HUES48 (cell line): ENCODE measurements around the gene YTHDF1.
A peak's percentile ranks its signal among the peaks of the same experiment; 100 is the strongest.

Source experiments
- H3K27ac ChIP-seq: one replicate; pipeline ENCODE4 v1.7.0; 2013; ENCODE audit warnings: low read depth, low read length, inconsistent platforms
- H3K27me3 ChIP-seq: 2 replicates; pipeline ENCODE4 v1.6.1; 2013; ENCODE audit warnings: mild to moderate bottlenecking, low read length; ENCODE audit not compliant: control insufficient read depth, insufficient read depth
- H3K36me3 ChIP-seq: 2 replicates; pipeline ENCODE4 v1.6.1; 2013; ENCODE audit warnings: low read length; ENCODE audit not compliant: control insufficient read depth, insufficient read depth
- H3K4me1 ChIP-seq: 2 replicates; pipeline ENCODE4 v1.6.1; 2013; ENCODE audit warnings: mild to moderate bottlenecking, low read length; ENCODE audit not compliant: control insufficient read depth, insufficient read depth
- H3K4me3 ChIP-seq: 2 replicates; pipeline ENCODE4 v1.5.1; 2013; ENCODE audit warnings: mild to moderate bottlenecking, low read depth, low read length
- H3K9ac ChIP-seq: 2 replicates; pipeline ENCODE4 v1.6.1; 2013; ENCODE audit warnings: mild to moderate bottlenecking, low read depth, low read length, moderate library complexity
- H3K9me3 ChIP-seq: 2 replicates; pipeline ENCODE4 v1.6.1; 2013; ENCODE audit warnings: low read length; ENCODE audit not compliant: control insufficient read depth, insufficient read depth

YTHDF1 gene

GRCh38 chr20:63181226-63181625 lies 34.7 kb downstream of the YTHDF1 start:
- no peaks in the 10 kb centered on the region for H3K36me3 ChIP-seq
- no peak overlapping the region for H3K27ac ChIP-seq
- H3K9ac ChIP-seq: no peak overlapping the region
- no peak overlapping the region for H3K4me3 ChIP-seq
- H3K4me1 ChIP-seq: peaks cover 7% of the 10 kb centered on the region; the same call in 1 of the 2 replicates
- no peaks in the 10 kb centered on the region for H3K9me3 ChIP-seq
- peaks cover 29% of the 10 kb centered on the region for H3K27me3 ChIP-seq

GRCh38 chr20:63180569-63181185 lies 35.3 kb downstream of the YTHDF1 start:
- Histone ChIP-seq H3K36me3 (no peaks in the 10 kb centered on the region), H3K9me3 (no peaks in the 10 kb centered on the region), H3K27me3 (peaks cover 34% of the 10 kb centered on the region), H3K4me3 (no peak overlapping the region), H3K9ac (no peak overlapping the region), H3K27ac (no peak overlapping the region), H3K4me1 (peaks cover 13% of the 10 kb centered on the region; the same call in 1 of the 2 replicates)

GRCh38 chr20:63179687-63180568 lies 36.0 kb downstream of the YTHDF1 start:
- H3K4me3 ChIP-seq: no peak overlapping the region
- H3K4me1 ChIP-seq: peaks cover 14% of the 10 kb centered on the region; the same call in 1 of the 2 replicates
- H3K27ac ChIP-seq: peak overlapping the region; percentile 42
- no peaks in the 10 kb centered on the region for H3K36me3 ChIP-seq
- H3K27me3 ChIP-seq: peaks cover 42% of the 10 kb centered on the region
- no peaks in the 10 kb centered on the region for H3K9me3 ChIP-seq
- H3K9ac ChIP-seq: no peak overlapping the region

- peaks cover 14% of the 10 kb centered on the region; the same call in 1 of the 2 replicates for H3K4me1 ChIP-seq
- H3K27ac ChIP-seq: peak overlapping the region; percentile 42
- no peaks in the 10 kb centered on the region for H3K36me3 ChIP-seq
- peaks cover 50% of the 10 kb centered on the region for H3K27me3 ChIP-seq
- H3K4me3 ChIP-seq: peak overlapping the region; percentile 66
- no peaks in the 10 kb centered on the region for H3K9me3 ChIP-seq
- no peak overlapping the region for H3K9ac ChIP-seq
These were observed 36.8 kb downstream of the YTHDF1 start for GRCh38 chr20:63178889-63179686.

- peaks cover 14% of the 10 kb centered on the region; the same call in 1 of the 2 replicates for H3K4me1 ChIP-seq
- peak overlapping the region; percentile 40; the same call in 1 of the 2 replicates for H3K9ac ChIP-seq
- no peaks in the 10 kb centered on the region for H3K9me3 ChIP-seq
- H3K4me3 ChIP-seq: peak overlapping the region; percentile 66
- peak overlapping the region; percentile 8 for H3K27ac ChIP-seq
- no peaks in the 10 kb centered on the region for H3K36me3 ChIP-seq
- H3K27me3 ChIP-seq: peaks cover 57% of the 10 kb centered on the region
These were observed 37.5 kb downstream of the YTHDF1 start for GRCh38 chr20:63178446-63178820.

GRCh38 chr20:63177785-63178445 lies 38.0 kb downstream of the YTHDF1 start:
- peaks cover 17% of the 10 kb centered on the region; the same call in 1 of the 2 replicates for H3K4me1 ChIP-seq
- H3K27ac ChIP-seq: peak overlapping the region; percentile 8
- H3K4me3 ChIP-seq: peak overlapping the region; percentile 66
- H3K27me3 ChIP-seq: peaks cover 62% of the 10 kb centered on the region
- no peaks in the 10 kb centered on the region for H3K36me3 ChIP-seq
- H3K9ac ChIP-seq: peak overlapping the region; percentile 40; the same call in 1 of the 2 replicates
- H3K9me3 ChIP-seq: no peaks in the 10 kb centered on the region

- no peak overlapping the region for H3K27ac ChIP-seq
- peak overlapping the region; percentile 40; the same call in 1 of the 2 replicates for H3K9ac ChIP-seq
- peaks cover 67% of the 10 kb centered on the region for H3K27me3 ChIP-seq
- H3K4me1 ChIP-seq: peaks cover 17% of the 10 kb centered on the region; the same call in 1 of the 2 replicates
- no peaks in the 10 kb centered on the region for H3K36me3 ChIP-seq
- peak overlapping the region; percentile 66 for H3K4me3 ChIP-seq
- no peaks in the 10 kb centered on the region for H3K9me3 ChIP-seq
These were observed 38.7 kb downstream of the YTHDF1 start for GRCh38 chr20:63177134-63177784.

GRCh38 chr20:63176427-63177133 lies 39.4 kb downstream of the YTHDF1 start:
- no peak overlapping the region for H3K9ac ChIP-seq
- no peaks in the 10 kb centered on the region for H3K36me3 ChIP-seq
- no peaks in the 10 kb centered on the region for H3K9me3 ChIP-seq
- peak overlapping the region; percentile 66; the same call in 1 of the 2 replicates for H3K4me3 ChIP-seq
- peaks cover 17% of the 10 kb centered on the region; the same call in 1 of the 2 replicates for H3K4me1 ChIP-seq
- peaks cover 71% of the 10 kb centered on the region for H3K27me3 ChIP-seq
- no peak overlapping the region for H3K27ac ChIP-seq

- peaks cover 17% of the 10 kb centered on the region; the same call in 1 of the 2 replicates for H3K4me1 ChIP-seq
- H3K4me3 ChIP-seq: peak overlapping the region; percentile 45; the same call in 1 of the 2 replicates
These were observed 39.9 kb downstream of the YTHDF1 start for GRCh38 chr20:63176034-63176426.

More at GRCh38 chr20:63176034-63176426, 39.9 kb downstream of the YTHDF1 start:
- no peaks in the 10 kb centered on the region for H3K36me3 ChIP-seq
- no peak overlapping the region for H3K27ac ChIP-seq
- H3K9me3 ChIP-seq: no peaks in the 10 kb centered on the region
- H3K27me3 ChIP-seq: peaks cover 71% of the 10 kb centered on the region
- no peak overlapping the region for H3K9ac ChIP-seq
